ENCODE results near the gene ADCK1. TPM values are rescaled to one million over a fixed set of nuclear protein-coding genes. Genes with fewer than 3 reads are reported as not detected.

ADCK1 gene
- total and polyA plus RNA-seq, 2 experiments from 2014 or later, result 6.7 to 11.2 TPM

- H3K4me1 ChIP-seq (ENCODE audit: insufficient read depth), result no peaks in the 10 kb centered on the region
- H4K20me1 ChIP-seq (replicated peaks; ENCODE audit: insufficient read depth), result no peaks in the 10 kb centered on the region
- no peak overlapping the region for H3K27ac ChIP-seq (ENCODE audit: low read depth)
- no peak overlapping the region for H3K4me3 ChIP-seq
- H2AFZ ChIP-seq, result no peak overlapping the region
- Mint-ChIP-seq H3K4me3 (no peak overlapping the region), H3K27ac (no peak overlapping the region), H3K36me3 (ENCODE audit: low read depth) (peaks cover 4% of the 10 kb centered on the region; the same call in 2 of the 3 replicates), H3K4me1 (no peaks in the 10 kb centered on the region; the same call in 2 of the 3 replicates), H3K9me3 (no peaks in the 10 kb centered on the region), H3K27me3 (ENCODE audit: insufficient read depth, low read depth, poor library complexity) (peaks cover 5% of the 10 kb centered on the region)
- H3K36me3 ChIP-seq (ENCODE audit: insufficient read depth), result no peaks in the 10 kb centered on the region
- H3K79me2 ChIP-seq (replicated peaks; ENCODE audit: insufficient read depth), result no peaks in the 10 kb centered on the region
- ATAC-seq, result no peak
- no peaks in the 10 kb centered on the region for H3F3A ChIP-seq (replicated peaks; ENCODE audit: low read depth)
- TF ChIP-seq JUNB (IDR thresholded peaks at IDR 0.05; ENCODE audit: unreplicated experiment) (no peak), ZNF331 (CRISPR knock-in tag; IDR thresholded peaks at IDR 0.05; ENCODE audit: low read depth) (no peak), ZNF114 (CRISPR knock-in tag; IDR thresholded peaks at IDR 0.05) (no peak), EZH2phosphoT487 (IDR thresholded peaks at IDR 0.05; ENCODE audit: unreplicated experiment) (no peak), EZH2 (IDR thresholded peaks at IDR 0.05; ENCODE audit: low read depth, unreplicated experiment) (no peak), CREB1 (CRISPR knock-in tag; IDR thresholded peaks at IDR 0.05; ENCODE audit: low read depth) (no peak), POLR2AphosphoS5 (IDR thresholded peaks at IDR 0.05; ENCODE audit: low read depth) (no peak), REST (IDR thresholded peaks at IDR 0.05; ENCODE audit: unreplicated experiment) (no peak), STAT1 (IDR thresholded peaks at IDR 0.05; ENCODE audit: unreplicated experiment) (no peak), ETS1 (IDR thresholded peaks at IDR 0.05) (no peak), NANOG (IDR thresholded peaks at IDR 0.05; ENCODE audit: borderline replicate concordance) (no peak)
- TF ChIP-seq, protein P1, sequence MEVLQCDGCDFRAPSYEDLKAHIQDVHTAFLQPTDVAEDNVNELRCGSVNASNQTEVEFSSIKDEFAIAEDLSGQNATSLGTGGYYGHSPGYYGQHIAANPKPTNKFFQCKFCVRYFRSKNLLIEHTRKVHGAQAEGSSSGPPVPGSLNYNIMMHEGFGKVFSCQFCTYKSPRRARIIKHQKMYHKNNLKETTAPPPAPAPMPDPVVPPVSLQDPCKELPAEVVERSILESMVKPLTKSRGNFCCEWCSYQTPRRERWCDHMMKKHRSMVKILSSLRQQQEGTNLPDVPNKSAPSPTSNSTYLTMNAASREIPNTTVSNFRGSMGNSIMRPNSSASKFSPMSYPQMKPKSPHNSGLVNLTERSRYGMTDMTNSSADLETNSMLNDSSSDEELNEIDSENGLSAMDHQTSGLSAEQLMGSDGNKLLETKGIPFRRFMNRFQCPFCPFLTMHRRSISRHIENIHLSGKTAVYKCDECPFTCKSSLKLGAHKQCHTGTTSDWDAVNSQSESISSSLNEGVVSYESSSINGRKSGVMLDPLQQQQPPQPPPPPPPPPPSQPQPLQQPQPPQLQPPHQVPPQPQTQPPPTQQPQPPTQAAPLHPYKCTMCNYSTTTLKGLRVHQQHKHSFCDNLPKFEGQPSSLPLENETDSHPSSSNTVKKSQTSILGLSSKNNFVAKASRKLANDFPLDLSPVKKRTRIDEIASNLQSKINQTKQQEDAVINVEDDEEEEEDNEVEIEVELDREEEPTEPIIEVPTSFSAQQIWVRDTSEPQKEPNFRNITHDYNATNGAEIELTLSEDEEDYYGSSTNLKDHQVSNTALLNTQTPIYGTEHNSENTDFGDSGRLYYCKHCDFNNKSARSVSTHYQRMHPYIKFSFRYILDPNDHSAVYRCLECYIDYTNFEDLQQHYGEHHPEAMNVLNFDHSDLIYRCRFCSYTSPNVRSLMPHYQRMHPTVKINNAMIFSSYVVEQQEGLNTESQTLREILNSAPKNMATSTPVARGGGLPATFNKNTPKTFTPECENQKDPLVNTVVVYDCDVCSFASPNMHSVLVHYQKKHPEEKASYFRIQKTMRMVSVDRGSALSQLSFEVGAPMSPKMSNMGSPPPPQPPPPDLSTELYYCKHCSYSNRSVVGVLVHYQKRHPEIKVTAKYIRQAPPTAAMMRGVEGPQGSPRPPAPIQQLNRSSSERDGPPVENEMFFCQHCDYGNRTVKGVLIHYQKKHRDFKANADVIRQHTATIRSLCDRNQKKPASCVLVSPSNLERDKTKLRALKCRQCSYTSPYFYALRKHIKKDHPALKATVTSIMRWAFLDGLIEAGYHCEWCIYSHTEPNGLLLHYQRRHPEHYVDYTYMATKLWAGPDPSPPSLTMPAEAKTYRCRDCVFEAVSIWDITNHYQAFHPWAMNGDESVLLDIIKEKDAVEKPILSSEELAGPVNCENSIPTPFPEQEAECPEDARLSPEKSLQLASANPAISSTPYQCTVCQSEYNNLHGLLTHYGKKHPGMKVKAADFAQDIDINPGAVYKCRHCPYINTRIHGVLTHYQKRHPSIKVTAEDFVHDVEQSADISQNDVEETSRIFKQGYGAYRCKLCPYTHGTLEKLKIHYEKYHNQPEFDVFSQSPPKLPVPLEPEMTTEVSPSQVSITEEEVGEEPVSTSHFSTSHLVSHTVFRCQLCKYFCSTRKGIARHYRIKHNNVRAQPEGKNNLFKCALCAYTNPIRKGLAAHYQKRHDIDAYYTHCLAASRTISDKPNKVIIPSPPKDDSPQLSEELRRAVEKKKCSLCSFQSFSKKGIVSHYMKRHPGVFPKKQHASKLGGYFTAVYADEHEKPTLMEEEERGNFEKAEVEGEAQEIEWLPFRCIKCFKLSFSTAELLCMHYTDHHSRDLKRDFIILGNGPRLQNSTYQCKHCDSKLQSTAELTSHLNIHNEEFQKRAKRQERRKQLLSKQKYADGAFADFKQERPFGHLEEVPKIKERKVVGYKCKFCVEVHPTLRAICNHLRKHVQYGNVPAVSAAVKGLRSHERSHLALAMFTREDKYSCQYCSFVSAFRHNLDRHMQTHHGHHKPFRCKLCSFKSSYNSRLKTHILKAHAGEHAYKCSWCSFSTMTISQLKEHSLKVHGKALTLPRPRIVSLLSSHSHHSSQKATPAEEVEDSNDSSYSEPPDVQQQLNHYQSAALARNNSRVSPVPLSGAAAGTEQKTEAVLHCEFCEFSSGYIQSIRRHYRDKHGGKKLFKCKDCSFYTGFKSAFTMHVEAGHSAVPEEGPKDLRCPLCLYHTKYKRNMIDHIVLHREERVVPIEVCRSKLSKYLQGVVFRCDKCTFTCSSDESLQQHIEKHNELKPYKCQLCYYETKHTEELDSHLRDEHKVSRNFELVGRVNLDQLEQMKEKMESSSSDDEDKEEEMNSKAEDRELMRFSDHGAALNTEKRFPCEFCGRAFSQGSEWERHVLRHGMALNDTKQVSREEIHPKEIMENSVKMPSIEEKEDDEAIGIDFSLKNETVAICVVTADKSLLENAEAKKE (CRISPR knock-in tag; IDR thresholded peaks at IDR 0.05), result no peak
- TF ChIP-seq, protein P2, sequence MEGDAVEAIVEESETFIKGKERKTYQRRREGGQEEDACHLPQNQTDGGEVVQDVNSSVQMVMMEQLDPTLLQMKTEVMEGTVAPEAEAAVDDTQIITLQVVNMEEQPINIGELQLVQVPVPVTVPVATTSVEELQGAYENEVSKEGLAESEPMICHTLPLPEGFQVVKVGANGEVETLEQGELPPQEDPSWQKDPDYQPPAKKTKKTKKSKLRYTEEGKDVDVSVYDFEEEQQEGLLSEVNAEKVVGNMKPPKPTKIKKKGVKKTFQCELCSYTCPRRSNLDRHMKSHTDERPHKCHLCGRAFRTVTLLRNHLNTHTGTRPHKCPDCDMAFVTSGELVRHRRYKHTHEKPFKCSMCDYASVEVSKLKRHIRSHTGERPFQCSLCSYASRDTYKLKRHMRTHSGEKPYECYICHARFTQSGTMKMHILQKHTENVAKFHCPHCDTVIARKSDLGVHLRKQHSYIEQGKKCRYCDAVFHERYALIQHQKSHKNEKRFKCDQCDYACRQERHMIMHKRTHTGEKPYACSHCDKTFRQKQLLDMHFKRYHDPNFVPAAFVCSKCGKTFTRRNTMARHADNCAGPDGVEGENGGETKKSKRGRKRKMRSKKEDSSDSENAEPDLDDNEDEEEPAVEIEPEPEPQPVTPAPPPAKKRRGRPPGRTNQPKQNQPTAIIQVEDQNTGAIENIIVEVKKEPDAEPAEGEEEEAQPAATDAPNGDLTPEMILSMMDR (conservative IDR thresholded peaks at IDR 0.05; ENCODE audit: low read depth in 2 of 2), result no peak
- H3K4me2 ChIP-seq, result no peak overlapping the region
- H3K27me3 ChIP-seq (ENCODE audit: insufficient read depth), result no peaks in the 10 kb centered on the region
- H3K9me2 ChIP-seq (ENCODE audit: insufficient read depth), result no peaks in the 10 kb centered on the region
- DNase-seq (ENCODE audit: low spot score), result no peak
Observed at GRCh38 chr14:77864580-77864979, 64.7 kb downstream of the ADCK1 start.
